Fibroblast of the conjunctiva (primary cell): ENCODE measurements around the gene RFT1.

Source experiments
- DNase-seq: peaks from one replicate; pipeline ENCODE4 v3.0.0-alpha.2; 2010; ENCODE audit warnings: low read depth

RFT1 gene, protein sequence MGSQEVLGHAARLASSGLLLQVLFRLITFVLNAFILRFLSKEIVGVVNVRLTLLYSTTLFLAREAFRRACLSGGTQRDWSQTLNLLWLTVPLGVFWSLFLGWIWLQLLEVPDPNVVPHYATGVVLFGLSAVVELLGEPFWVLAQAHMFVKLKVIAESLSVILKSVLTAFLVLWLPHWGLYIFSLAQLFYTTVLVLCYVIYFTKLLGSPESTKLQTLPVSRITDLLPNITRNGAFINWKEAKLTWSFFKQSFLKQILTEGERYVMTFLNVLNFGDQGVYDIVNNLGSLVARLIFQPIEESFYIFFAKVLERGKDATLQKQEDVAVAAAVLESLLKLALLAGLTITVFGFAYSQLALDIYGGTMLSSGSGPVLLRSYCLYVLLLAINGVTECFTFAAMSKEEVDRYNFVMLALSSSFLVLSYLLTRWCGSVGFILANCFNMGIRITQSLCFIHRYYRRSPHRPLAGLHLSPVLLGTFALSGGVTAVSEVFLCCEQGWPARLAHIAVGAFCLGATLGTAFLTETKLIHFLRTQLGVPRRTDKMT

GRCh38 chr3:53130179-53131061 is at the start of gene RFT1:
TSS of gene RFT1 (minus strand) at chr3:53130435. CDS start at chr3:53130400, 35 bp downstream.
- DNase-seq, result peak; percentile 91

DNA sequence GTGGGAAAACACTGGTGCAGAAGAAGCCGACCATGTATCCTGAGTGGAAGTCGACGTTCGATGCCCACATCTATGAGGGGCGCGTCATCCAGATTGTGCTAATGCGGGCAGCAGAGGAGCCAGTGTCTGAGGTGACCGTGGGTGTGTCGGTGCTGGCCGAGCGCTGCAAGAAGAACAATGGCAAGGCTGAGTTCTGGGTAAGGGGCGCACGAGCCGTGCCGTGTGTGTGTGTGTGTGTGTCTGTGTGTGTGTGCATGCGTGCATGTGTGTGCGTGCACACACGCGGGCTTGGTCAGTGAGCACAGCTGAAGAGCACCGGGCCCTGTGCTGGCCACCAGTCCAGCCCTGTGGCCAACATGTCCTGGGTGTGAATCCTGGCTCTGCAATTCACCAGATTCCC is 49.3 kb upstream of the RFT1 start:
- DNase-seq, result no peak

DNA sequence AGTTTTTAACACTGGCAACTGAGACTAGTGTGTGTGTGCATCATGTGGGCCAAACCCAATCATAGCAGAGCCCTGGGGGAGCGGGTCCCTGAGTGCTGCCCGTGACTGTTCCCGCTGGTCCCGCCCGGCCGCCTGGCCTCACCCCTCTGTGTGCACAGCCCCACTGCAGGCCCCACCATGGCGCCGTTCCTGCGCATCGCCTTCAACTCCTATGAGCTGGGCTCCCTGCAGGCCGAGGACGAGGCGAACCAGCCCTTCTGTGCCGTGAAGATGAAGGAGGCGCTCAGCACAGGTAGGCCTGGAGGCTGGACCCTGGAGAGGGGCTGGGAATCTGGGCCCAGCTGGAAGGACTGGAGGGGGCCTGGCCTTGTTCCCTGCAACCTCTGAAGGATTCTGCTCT is 48.0 kb upstream of the RFT1 start:
- DNase-seq, result no peak

DNA sequence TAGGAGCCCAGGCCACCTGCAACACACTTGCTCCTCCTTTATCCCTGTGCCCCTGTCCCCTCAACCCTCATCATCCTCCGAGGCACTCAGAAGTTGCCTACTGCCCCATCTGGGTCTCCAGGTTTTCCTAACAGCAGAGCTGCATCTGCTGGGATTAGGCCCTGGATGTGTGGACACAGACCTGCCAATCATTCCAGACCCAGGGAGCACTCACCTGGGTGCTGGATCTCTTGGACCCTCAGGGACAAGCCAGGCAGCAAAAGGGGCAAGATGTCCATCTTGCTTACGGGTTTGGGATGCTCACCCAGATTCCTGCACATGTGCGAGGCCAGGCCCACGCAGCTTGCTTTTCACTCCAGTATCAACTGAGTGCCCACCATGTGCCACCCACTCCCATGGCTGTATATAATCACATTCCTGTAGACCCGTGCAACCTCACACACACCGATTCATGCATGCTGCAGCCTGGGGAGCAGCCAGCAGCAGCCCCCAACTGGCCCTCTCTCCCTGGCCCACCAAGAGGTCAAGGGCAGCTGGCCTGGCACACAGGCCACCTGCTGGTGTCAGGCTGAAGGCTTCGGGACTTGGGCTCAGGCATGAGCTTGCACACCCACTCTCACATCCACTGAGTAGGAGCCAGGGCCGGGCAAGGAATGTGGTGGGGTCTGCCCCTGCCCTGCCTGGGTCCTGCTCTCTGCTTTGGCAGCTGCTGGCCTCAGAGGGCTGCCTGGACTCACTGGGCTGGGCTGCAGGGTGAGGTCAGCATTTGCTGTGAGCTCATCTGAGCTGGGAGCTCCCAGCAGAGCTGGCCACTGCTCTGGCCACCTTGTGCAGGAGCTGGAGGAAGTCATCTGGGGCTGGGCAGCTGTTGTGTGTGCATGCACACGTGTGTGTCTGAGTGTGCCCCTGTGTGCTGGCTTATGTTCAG is 45.6 kb upstream of the RFT1 start:
- DNase-seq, result no peak

- DNase-seq, result no peak
Measured at GRCh38 chr3:53174346-53175250, 44.4 kb upstream of the RFT1 start.

GRCh38 chr3:53173107-53173506 is 42.9 kb upstream of the RFT1 start:
- no peak for DNase-seq

DNA sequence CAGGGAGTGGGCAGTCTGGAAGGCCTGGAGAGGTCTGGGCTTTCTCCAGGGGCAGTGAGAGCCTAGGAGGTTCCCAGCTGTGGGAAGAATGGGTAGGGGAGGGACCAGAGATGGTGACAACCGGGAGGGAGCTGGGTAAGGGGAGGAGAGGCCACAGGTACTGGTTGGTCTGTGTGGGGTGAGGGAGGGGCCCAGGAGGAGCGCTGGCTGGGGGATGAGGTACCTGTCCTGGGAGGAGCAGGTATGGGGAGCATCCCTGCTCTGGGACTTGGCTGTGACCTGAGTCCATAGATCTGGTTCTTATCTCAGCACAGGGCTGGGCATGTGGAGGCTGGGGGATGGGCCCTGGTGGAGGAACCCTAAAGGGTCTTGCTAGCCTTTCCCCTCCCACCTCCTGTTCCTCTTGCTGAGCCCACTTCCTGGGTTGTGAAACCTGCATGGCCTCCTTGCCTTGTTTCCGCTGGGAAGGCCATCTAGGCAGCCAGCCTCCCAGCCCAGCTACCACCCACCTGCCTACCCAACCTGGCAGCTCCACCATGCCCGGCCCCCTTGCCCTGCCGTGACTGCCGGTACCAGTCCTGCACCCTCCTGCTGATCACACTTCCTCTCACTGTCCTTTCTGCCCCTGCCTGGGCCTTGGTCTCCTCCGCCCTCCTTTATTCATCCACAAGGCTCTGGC is 41.7 kb upstream of the RFT1 start:
- DNase-seq, result no peak

DNA sequence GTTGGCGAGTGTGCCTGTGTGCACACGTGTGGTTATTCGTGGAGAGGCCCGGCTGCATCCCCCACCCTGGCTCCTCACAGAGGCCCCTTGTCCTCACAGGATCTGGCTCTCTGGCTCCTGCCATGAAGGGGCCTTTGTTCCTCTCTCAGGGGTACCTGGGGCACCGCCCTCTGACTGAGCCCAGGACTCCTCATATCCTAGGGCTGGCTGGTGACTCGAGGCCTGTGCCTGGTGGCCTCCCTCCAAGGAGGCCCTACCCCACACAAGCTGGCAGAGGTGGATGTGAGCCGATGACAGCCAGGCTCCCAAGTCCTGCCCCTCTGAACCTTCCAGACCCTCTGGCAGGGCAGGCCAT is 40.8 kb upstream of the RFT1 start:
- no peak for DNase-seq

DNA sequence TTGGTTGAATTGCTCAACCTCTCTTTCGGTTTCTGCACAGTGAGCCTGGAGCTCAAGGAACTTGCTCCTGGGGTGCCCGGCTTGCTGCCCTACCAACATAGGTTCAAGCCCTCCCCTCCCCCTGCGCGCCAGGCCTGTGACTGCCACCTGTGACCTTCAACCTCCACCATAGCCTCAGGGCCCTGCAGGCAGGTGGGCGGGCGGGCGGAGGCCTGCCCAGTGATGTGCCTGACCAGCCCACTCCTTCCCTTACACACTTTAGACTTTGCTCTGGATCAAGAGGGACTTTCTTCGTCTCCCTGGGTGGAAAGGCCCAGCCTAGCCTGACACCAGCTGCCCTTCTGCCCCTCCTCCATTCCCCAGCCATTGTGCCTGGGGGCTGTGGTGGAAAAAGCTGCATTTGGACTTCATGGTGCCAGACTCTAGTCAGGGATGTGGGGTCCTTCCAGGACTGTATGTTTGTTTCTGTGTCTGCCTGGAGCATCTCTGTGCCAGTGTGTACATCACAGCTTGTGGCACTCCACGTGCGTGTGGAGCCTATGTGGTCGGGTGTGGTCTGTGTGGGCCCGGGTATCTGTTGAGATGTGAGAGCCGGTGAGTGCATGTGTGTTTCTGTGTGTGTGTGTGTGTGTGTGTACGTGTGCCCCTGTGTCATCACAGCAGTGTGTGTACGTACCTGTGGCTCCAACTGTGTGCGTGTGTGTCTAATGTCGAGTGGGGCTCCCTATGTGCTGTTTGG is 40.3 kb upstream of the RFT1 start:
- no peak for DNase-seq

DNA sequence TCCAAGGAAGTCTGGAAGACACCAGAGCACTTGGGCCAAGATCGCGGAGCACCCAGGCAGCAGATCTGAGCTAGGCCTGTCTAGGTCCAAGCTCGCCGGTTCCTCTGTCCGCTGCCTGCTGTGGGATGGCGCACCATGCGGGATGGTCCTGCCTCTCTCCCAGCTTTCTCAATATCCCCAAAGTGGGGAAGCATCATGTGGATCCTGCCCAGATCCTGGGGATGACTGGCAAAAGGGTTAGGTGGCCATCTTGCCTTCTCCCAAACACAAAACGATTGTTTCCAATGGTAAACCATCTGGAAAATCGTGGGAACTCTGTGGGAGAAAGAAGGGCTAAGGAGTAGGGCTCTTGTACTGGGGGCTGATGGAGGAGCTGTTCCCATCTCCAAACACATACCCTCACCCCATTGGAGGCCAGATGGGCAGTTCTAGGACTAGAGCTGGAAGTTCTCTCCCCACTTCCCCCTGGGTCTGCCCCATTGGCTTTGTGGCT is 39.6 kb upstream of the RFT1 start:
- DNase-seq, result no peak

DNA sequence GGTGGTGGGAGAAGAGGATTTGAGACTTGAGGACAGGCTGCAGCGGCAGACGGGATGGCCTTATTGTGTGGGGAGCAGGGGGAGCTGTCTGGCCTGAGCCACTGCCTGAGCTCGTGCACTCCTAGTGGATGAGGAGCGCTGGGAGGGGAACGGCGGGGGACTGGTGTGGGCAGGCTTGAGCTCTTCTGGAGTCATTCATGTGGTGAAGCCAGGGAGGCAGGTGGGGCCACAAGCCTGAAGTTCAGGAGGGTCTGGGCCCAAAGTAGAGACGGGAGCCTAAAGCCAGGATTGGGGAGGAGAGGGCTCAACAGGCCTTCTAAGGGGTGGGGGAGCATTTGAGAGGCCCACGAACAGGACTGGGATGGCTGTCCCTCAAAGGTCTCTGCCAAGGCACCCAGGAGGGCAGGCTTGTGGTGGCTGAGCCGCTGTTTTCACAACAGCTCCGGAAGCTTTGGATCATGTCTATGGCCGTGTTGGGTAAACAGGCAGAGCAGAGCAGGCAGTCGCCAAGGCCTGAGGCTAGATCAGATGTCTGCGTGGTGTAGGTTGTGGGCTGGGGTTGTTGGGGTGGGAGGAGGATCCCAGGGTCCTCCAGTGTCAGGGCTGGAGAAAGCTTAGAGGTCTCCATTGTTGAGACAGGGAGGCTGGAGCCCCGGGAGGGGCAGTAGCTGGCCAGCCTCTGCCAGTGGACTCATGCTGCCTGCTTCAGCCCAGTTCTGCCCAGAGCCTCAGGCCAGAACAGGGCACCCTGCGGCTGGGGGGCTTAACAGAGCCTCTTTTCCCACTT is 39.0 kb upstream of the RFT1 start:
- no peak for DNase-seq

- no peak for DNase-seq
Measured at GRCh38 chr3:53168175-53168923, 38.1 kb upstream of the RFT1 start.

DNA sequence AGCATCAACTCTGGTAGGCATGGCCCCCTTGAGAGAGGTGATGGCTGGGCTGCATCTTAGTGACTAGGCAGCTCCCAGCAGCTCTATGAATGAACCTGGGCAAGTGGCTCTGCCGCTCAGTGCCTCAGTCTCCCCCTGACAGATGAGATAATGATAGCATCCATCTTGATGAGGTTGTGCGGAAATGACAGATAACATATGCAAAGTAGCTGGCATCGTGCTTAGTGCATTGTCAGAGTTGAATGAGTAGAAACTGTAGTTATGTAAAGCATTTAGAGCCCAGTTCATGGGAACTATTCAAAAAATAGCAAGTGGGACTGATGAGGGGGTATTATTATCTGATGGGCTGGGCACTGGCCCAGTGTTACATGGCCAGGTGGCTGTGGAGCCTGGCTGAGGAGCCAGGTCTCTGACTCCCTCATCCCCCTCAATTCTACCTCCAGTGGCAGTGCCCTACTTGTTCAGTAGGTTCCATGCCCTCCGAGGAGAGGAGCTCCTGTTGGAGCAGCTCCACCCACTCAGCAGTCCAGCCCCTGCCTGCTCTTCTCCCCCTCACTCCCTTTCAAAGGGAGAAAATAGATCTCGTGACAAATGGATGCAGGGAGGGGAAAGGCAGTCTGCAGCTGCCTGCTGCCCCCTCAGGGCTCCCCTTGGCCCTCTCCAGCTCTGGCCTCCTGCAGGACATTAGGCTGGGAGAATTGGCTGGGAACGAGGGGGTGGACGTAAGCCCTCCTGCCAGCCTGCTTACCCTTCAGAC is 37.4 kb upstream of the RFT1 start:
- no peak for DNase-seq

GRCh38 chr3:53166781-53167291 is 36.6 kb upstream of the RFT1 start:
- DNase-seq, result peak; percentile 8

DNA sequence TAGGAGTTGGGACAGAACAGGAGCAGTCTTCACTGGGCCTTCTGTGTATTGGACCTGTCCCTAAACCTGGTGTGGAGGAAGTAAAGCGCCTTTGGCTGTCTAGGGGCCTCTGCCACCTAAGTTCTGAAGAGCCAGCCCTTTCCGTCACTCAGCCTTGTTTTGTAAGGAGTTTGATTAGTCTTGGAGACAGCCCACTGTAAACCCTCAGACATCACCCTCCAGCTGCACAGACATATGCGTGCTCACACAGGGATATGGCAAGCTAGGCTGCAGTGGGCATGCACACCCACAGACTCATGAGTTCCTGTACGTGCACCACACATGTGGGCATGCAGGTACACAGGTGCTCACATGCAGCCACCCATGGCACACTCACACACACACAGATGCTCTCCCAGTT is 36.0 kb upstream of the RFT1 start:
- no peak for DNase-seq

DNA sequence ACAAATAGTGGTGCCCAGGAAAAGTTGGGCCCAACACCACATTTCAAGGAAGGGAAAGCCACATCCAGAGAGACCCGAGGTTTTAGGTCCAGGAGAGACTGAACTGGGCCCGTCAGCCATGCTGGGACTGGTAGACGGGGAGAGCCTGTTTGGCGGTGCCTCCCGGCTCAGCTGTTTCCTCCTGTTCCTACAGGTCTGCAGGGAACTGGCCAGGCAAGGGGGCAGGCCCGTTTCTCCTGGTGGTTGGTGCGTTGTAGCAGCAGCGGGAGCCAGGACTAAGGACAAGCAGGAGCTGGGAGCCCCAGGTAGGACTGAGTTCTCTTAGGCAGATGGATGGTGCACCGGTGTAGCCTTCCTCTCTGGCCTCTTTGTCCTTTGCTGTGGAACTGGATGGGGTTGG is 34.7 kb upstream of the RFT1 start:
- no peak for DNase-seq
